Type B pancreatic cell (in vitro differentiated cells): Measurements from ENCODE around the gene SLC35D1. TPM values are rescaled to one million over a fixed set of nuclear protein-coding genes. Genes with fewer than 3 reads are reported as not detected.

Experiments
- DNase-seq: peaks from one replicate; pipeline ENCODE4 v3.0.0; 2021; ENCODE audit warnings: mixed read lengths; ENCODE audit not compliant: unreplicated experiment; ENCODE audit errors: extremely low spot score
- H3K27ac Mint-ChIP-seq: 2 replicates; pipeline ENCODE4 v1.8.0; 2021; ENCODE audit warnings: mild to moderate bottlenecking, mixed read lengths
- H3K27me3 Mint-ChIP-seq: 2 replicates; pipeline ENCODE4 v1.8.0; 2021; ENCODE audit warnings: mixed read lengths
- H3K36me3 Mint-ChIP-seq: 2 replicates; pipeline ENCODE4 v1.8.0; 2021; ENCODE audit warnings: mixed read lengths
- H3K4me1 Mint-ChIP-seq: one replicate; pipeline ENCODE4 v1.8.0; 2021; ENCODE audit warnings: mixed read lengths; ENCODE audit not compliant: unreplicated experiment
- H3K4me3 Mint-ChIP-seq: 2 replicates; pipeline ENCODE4 v1.8.0; 2021; ENCODE audit warnings: mild to moderate bottlenecking, mixed read lengths
- H3K9me3 Mint-ChIP-seq: 2 replicates; pipeline ENCODE4 v1.8.0; 2021; ENCODE audit warnings: mixed read lengths
- CTCF ChIP-seq: fragments of 200-600 bp; sonication (generic); conservative IDR thresholded peaks from 2 replicates; pipeline ENCODE4 v1.5.0; 2021; ENCODE audit warnings: antibody characterized with exemption, mild to moderate bottlenecking
- total RNA-seq: library from RNA; stranded (reverse); gene quantifications from 2 replicates; pipeline ENCODE4 v1.2.1, GENCODE V29; 2021; ENCODE audit warnings: low replicate concordance

The SLC35D1 gene
- total RNA-seq, 1 donor from 2014 or later = 13.0 TPM

GRCh38 chr1:67044631-67045270, 9.2 kb downstream of the SLC35D1 start:
- H3K4me3 Mint-ChIP-seq = no peak overlapping the region
- no peaks in the 10 kb centered on the region for H3K27me3 Mint-ChIP-seq
- TF ChIP-seq CTCF = no peak
- no peak for DNase-seq
- no peak overlapping the region for H3K27ac Mint-ChIP-seq
- H3K36me3 Mint-ChIP-seq = peaks cover 26% of the 10 kb centered on the region
- no peaks in the 10 kb centered on the region for H3K4me1 Mint-ChIP-seq
- H3K9me3 Mint-ChIP-seq = no peaks in the 10 kb centered on the region

- Mint-ChIP-seq H3K27me3 (no peaks in the 10 kb centered on the region), H3K9me3 (no peaks in the 10 kb centered on the region), H3K4me3 (no peak overlapping the region), H3K27ac (no peak overlapping the region), H3K36me3 (peaks cover 34% of the 10 kb centered on the region), H3K4me1 (no peaks in the 10 kb centered on the region)
- DNase-seq = no peak
- TF ChIP-seq CTCF = no peak
Observed at GRCh38 chr1:67043366-67043765, 10.6 kb downstream of the SLC35D1 start.

- no peak overlapping the region for H3K27ac Mint-ChIP-seq
- no peaks in the 10 kb centered on the region for H3K9me3 Mint-ChIP-seq
- no peaks in the 10 kb centered on the region for H3K4me1 Mint-ChIP-seq
- H3K36me3 Mint-ChIP-seq = peaks cover 41% of the 10 kb centered on the region
- no peaks in the 10 kb centered on the region for H3K27me3 Mint-ChIP-seq
- TF ChIP-seq CTCF = no peak
- H3K4me3 Mint-ChIP-seq = no peak overlapping the region
- no peak for DNase-seq
Observed at GRCh38 chr1:67041841-67042503, 12.0 kb downstream of the SLC35D1 start.

GRCh38 chr1:67040405-67040804, 13.5 kb downstream of the SLC35D1 start:
- Mint-ChIP-seq H3K4me3 (no peak overlapping the region), H3K4me1 (no peaks in the 10 kb centered on the region), H3K9me3 (no peaks in the 10 kb centered on the region), H3K36me3 (peaks cover 54% of the 10 kb centered on the region), H3K27ac (no peak overlapping the region), H3K27me3 (no peaks in the 10 kb centered on the region)
- DNase-seq = no peak
- TF ChIP-seq CTCF = no peak

GRCh38 chr1:67031859-67032247, 22.1 kb downstream of the SLC35D1 start:
- H3K27ac Mint-ChIP-seq = no peak overlapping the region
- no peaks in the 10 kb centered on the region for H3K27me3 Mint-ChIP-seq
- no peaks in the 10 kb centered on the region for H3K4me1 Mint-ChIP-seq
- no peak for TF ChIP-seq CTCF
- peaks cover 30% of the 10 kb centered on the region for H3K36me3 Mint-ChIP-seq
- H3K9me3 Mint-ChIP-seq = no peaks in the 10 kb centered on the region
- no peak for DNase-seq
- H3K4me3 Mint-ChIP-seq = no peak overlapping the region
